A204.1 (cell line): ENCODE data around the gene S100A7.
"Not testable (repeated sequence)": the region's sequence is repeated elsewhere in the genome, so short reads cannot be mapped to it uniquely, and the experiment has no call there.

Experiments
- FAIRE-seq: peaks from 2 replicates; lab custom pipeline; 2012; peaks lifted over from hg19 to GRCh38; lab: Jason Lieb, UNC

S100A7 gene

DNA sequence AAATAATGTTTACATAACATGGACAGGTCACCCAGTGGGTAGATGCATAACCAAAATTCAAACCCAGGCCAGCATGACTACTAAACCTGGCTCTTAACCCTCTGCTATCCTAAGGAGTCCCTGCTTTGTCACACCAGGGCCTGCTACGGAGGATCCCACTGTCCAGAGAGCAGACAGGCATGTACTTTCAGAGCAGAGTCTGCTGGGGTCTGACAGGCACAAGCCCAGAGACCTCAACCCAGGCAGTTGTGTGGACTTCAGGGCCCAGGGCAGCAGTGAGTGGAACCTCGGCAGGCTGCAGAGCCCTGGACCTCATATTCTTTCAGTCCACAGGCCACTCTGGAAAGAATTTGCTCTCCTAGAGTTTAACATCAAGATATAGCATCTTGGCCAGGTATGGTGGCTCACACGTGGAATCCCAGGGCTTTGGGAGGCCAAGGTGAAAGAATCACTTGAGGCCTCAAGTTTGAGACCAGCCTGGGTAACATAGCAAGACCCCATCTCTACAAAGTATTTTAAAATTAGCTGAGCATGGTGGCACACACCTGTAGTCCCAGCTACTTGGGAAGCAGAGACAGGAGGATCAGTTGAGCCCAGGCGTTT is 16.1 kb upstream of the S100A7 start:
- FAIRE-seq = no peak

DNA sequence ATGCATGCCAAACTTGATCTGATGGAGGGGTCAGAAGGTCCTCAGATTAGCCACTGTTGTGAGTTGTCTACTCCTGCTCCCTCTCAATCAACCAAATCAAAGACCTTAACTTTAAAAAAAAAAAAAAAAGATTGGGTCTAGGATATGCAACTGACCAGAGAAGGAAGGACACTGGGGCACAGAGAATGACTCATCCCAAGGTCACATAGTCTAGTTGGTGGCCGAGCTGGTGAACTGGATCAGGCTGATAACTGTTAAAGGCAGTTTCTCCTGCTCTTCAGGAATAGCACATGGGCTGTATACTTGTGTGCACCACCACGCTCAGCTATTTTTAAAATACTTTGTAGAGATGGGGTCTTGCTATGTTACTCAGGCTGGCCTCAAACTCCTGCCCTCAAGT is 14.8 kb upstream of the S100A7 start:
- no peak for FAIRE-seq

DNA sequence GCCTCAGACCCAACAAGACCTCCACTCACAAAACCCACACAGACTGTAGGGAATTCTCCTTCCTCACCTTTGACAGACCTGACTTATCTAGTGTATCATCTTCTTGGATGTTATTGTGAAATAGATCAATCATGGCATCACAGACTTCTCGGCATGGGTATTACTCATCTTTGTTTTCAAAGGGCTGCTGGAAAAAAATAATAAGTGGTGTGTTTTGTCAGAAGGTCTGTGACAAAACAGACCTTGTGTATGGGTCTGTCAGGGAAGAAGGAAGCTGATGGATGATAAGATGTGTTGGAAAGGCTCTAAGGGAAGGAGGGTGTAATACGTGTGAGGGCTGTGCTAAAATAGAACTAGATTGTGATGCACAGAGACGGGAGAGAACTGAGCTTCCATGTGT is 13.9 kb upstream of the S100A7 start:
- no peak for FAIRE-seq

DNA sequence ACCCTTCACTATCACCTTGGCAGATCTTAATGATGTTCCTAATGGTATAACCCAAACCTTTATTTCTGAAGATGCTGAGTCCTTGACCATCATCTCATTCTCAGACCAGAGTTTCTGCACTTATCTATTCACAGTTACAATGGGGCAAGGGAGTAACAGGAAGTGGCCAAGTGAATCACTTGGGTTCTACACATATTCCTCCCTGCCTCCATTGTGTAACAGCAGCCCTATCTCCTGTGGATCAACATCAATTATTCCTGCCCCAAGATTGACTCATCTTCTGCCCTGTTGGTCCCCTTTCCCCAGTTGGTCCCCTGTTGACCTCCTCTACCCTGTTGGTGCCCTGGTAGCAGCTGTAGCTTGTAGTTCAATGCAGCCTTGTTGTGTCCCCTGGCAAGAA is 10.3 kb upstream of the S100A7 start:
- FAIRE-seq = no peak

DNA sequence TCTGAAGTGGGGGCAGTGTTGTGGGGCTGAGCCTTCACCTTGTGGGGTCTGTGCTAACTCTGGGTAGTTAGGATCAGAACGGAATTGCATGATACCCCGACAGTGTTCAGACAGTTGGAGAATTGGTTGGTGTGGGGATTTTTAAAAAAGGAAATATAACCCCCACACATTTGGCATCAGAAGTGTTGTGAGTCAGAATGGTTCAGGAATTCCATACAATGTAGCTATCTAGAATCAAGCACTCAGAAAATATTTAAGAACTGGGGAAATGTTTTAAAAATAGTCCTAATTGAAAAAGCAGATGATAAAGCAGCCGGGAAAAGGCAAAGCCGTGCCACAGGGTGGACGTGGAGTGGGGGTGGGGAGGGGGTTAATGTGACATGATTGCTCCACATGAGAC is 6.5 kb upstream of the S100A7 start:
- no peak for FAIRE-seq

GRCh38 chr1:153465811-153466636 is 5.6 kb upstream of the S100A7 start:
- FAIRE-seq = no peak

GRCh38 chr1:153462741-153463140 is 2.3 kb upstream of the S100A7 start:
- FAIRE-seq = not testable (repeated sequence)

DNA sequence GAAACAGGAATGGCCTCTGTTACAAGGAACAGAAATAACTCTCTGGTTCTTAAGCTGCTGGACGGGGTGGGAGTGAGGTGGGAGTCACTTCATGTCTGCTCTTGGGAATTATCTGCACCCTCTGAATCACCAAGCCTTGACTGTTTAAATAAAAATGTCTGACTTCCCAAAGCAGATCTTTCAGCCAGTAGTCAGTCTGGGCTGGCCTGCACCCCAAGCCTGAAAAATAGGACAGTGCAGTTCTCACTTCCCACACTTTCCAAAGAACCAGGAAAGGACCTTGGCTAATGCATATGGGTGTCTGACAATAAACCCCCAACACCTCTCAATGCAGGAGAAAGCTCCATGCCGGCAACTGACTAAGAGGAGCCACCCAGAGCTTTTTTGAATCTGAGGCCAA is 796 bp downstream of the S100A7 start:
- FAIRE-seq = no peak

DNA sequence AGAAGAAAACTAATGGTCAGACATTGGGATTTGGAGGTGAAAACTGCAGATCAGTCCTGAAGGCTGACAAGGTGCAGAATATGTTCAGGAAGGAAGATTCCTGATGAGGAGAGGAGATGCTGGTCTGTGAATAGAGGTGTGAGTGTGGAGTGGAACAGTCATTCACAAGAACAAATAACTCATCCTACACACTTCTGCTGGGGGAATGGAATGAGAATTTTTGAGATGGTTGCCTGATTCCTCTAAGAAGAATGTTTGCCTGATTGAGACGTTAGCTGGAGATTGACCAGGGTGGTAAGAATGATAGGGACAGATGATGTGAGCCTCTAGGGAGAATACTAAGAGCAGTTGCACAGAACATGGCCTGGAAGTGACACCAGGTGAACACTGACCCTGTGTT is 4.1 kb downstream of the S100A7 start:
- FAIRE-seq = no peak

GRCh38 chr1:153448851-153449250 is 11.6 kb downstream of the S100A7 start:
- FAIRE-seq = not testable (repeated sequence)

- FAIRE-seq = no peak
Measured at GRCh38 chr1:153447498-153448170, 12.8 kb downstream of the S100A7 start.

- no peak for FAIRE-seq
Measured at GRCh38 chr1:153444078-153444477, 16.4 kb downstream of the S100A7 start.

GRCh38 chr1:153443486-153443885 is 17.0 kb downstream of the S100A7 start:
- FAIRE-seq = no peak

DNA sequence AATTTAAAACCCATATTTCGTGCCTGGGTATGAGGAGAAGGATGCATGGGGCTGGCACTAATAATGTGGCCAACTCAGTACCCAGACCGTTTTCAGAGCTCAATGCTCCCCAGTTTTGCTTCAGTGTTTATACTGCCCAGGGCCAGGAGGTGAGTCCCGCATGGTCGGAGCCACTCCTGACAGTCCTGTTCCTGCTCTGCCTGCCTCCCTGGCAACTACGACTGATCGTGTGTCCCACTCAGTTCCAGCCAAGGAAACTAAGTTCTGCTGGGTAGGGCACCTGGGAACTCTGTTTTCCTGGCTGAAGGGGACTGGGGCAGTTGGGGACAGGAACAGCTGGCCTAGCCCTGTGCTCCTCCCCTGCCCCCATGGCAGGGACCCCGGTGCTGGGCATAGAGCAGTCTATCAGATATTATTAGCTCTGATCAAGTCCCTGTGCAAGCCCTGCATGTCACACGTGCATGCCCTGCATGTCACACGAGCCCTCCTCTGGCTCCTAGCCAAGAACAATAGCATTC is 19.2 kb downstream of the S100A7 start:
- no peak for FAIRE-seq

GRCh38 chr1:153439273-153439672 is 21.2 kb downstream of the S100A7 start:
- no peak for FAIRE-seq

DNA sequence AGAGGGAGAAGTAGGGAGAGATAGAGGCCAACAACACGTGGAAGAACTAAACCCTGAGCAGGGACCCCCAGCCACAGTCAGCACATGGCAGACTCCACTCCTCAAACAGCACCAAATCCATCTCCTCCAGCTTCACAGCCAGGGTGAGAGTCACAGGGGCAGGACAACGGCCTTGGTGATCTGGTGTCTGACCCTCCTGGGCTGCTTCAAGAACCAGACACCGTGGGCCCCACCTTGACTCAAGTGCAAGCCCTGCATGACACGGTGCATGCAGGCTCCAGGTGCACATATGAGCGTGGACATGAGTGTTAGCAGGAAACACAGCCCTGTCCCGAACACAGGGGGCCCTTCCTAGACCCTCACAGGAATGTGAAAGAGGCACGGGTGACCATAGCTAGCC is 21.9 kb downstream of the S100A7 start:
- FAIRE-seq = no peak

DNA sequence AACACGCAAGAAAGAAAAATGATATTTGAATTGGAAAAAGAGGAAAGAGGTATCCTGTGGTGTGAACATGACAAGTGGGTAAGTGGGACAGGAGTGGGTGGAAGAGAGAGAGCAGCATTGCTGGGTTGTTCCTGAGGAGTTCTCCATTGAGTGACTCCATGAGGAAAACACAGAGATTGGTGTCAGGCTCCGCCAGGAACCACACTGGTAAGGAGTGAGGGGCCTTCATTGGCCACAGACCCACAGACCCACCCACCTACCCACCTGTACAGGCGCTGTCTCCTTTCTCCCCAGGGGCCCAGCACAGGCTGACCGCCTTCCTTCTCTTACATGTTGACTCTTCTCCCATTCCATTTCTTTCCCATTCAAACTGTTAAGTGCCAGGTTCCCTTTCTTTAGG is 23.2 kb downstream of the S100A7 start:
- FAIRE-seq = no peak

DNA sequence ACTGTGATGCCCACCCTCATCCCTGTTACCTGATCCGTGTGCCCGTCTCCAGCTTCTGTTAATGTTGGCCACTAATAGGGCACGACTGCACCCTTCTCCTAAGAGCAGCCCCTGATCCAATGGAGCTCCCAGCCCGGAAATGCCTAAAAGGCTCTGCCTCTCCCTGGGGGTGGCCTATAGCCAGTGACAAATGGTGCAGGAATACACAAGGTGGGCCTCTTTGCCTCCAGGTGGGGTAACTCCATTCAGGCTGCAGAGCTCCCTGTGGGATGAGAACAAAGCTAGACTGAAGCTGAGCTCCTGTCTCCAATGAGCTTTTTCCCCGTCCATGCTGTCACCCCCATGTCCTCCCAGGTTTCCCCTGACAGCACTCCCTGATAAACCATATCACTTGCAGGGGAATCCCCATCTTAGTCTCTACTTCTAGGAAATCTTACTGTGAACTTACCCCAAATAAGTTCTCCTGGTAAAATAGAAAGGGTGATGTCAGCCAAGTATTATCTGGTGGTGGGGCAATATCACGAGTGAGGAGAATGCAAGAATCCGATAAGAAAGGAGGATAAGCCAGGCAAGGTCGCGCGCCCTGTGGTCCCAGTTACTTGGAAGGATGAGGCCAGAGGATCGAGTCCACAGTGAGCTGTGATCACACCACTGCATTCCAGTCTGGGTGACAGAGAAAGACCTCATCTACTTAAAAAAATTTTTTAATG is 25.6 kb downstream of the S100A7 start:
- FAIRE-seq = no peak

- FAIRE-seq = no peak
Measured at GRCh38 chr1:153432874-153433681, 27.4 kb downstream of the S100A7 start.

DNA sequence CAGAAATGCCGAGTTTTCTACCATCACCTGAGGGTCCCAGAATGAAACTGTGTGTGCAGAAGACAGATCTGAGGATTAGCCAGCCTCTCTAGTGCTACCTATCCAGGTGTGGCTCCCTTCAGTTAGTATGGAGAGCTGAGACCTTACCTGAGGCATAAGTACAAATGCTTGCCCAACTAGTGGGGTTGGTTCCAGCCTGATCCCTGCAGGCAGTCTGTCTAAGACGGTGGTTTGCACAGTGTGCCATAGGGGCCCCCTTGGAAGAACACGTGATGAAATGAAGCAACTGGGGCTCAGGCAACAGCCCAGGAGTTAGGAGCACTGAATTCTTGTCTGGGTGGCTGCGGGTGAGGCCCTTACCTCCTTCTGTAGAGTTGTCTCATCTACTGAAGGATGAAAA is 28.5 kb downstream of the S100A7 start:
- FAIRE-seq = no peak

DNA sequence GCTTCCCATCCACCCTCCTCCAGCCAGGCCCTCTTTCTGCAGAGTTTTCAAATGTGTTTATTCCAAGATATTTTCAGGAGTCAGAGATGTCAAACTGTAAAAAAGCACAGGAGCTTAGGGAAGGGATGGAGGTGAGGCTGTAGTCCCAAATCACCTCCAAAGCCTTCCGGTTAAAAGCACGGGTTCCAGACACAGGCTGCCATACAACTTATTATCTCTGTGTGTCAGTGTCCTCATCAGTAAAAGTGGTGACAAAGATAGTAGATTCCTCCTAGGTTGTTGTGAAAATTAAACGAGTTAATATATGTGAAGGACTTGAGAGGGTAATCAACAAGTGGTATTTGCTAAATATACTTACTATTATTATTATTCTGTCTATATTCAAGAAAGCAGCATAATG is 29.0 kb downstream of the S100A7 start:
- FAIRE-seq = no peak

- no peak for FAIRE-seq
Measured at GRCh38 chr1:153431002-153431401, 29.4 kb downstream of the S100A7 start.
